Trophoblast cell (in vitro differentiated cells and primary cell): Measurements from ENCODE around the gene TMEM178B.

Experiments
- DNase-seq, 2 donors: peaks; one replicate each; pipeline ENCODE4 v3.0.0-alpha.2; 2016
- H2AFZ ChIP-seq: 2 replicates; pipeline ENCODE4 v1.6.1; 2013; ENCODE audit warnings: low read length, moderate library complexity, mild to moderate bottlenecking; ENCODE audit not compliant: insufficient read depth, poor library complexity
- H2AK5ac ChIP-seq: 2 replicates; pipeline ENCODE4 v1.6.1; 2013; ENCODE audit warnings: mild to moderate bottlenecking, low read length
- H2BK120ac ChIP-seq: 2 replicates; pipeline ENCODE4 v1.6.1; 2013; ENCODE audit warnings: low read length, mild to moderate bottlenecking, moderate library complexity; ENCODE audit not compliant: insufficient read depth, poor library complexity
- H2BK12ac ChIP-seq: 2 replicates; pipeline ENCODE4 v1.6.1; 2013; ENCODE audit warnings: mild to moderate bottlenecking, low read length, moderate library complexity
- H2BK5ac ChIP-seq: 2 replicates; pipeline ENCODE4 v1.6.1; 2013; ENCODE audit warnings: low read length, low read depth, moderate library complexity, mild to moderate bottlenecking; ENCODE audit not compliant: poor library complexity
- H3K14ac ChIP-seq: 2 replicates; pipeline ENCODE4 v1.6.1; 2013; ENCODE audit warnings: mild to moderate bottlenecking, low read length
- H3K18ac ChIP-seq: 2 replicates; pipeline ENCODE4 v1.6.1; 2013; ENCODE audit warnings: mild to moderate bottlenecking, low read length
- H3K23ac ChIP-seq: 2 replicates; pipeline ENCODE4 v1.6.1; 2013; ENCODE audit warnings: low read length
- H3K27ac ChIP-seq: 2 replicates; pipeline ENCODE4 v1.5.1; 2013; ENCODE audit warnings: low read depth, mild to moderate bottlenecking, inconsistent platforms, low read length, moderate library complexity
- H3K27me3 ChIP-seq: 2 replicates; pipeline ENCODE4 v1.6.1; 2013; ENCODE audit warnings: inconsistent platforms, mild to moderate bottlenecking, low read length, moderate library complexity; ENCODE audit not compliant: insufficient read depth
- H3K36me3 ChIP-seq, 2 experiments: 1 replicate in 1 of 2; 2 replicates in 1 of 2; pipeline ENCODE4 v1.6.1; 2013; ENCODE audit warnings: low read length in 2 of 2, mild to moderate bottlenecking in 2 of 2, moderate library complexity in 1 of 2; ENCODE audit not compliant: insufficient read depth in 2 of 2, control insufficient read depth in 1 of 2
- H3K4ac ChIP-seq: 2 replicates; pipeline ENCODE4 v1.6.1; 2013; ENCODE audit warnings: low read depth, mild to moderate bottlenecking, low read length, moderate library complexity
- H3K4me1 ChIP-seq, 2 experiments: 1 replicate in 1 of 2; 2 replicates in 1 of 2; pipeline ENCODE4 v1.6.1; 2013; ENCODE audit warnings: low read length in 2 of 2, mild to moderate bottlenecking in 2 of 2, moderate library complexity in 1 of 2; ENCODE audit not compliant: insufficient read depth in 2 of 2, control insufficient read depth in 1 of 2
- H3K4me2 ChIP-seq: 2 replicates; pipeline ENCODE4 v1.6.1; 2013; ENCODE audit warnings: inconsistent platforms, mild to moderate bottlenecking, low read length, moderate library complexity
- H3K4me3 ChIP-seq: 2 replicates; pipeline ENCODE4 v1.5.1; 2013; ENCODE audit warnings: mild to moderate bottlenecking, low read depth, low read length, inconsistent platforms
- H3K79me1 ChIP-seq: one replicate; pipeline ENCODE4 v1.6.1; 2013; ENCODE audit warnings: low read length
- H3K79me2 ChIP-seq: 2 replicates; pipeline ENCODE4 v1.6.1; 2013; ENCODE audit warnings: low read length, mild to moderate bottlenecking; ENCODE audit not compliant: control insufficient read depth, insufficient read depth, poor library complexity
- H3K9ac ChIP-seq: 2 replicates; pipeline ENCODE4 v1.6.1; 2013; ENCODE audit warnings: mild to moderate bottlenecking, low read length
- H3K9me3 ChIP-seq: 2 replicates; pipeline ENCODE4 v1.6.1; 2013; ENCODE audit warnings: low read depth, mild to moderate bottlenecking, control low read depth, inconsistent platforms, low read length; ENCODE audit not compliant: insufficient read depth
- H4K12ac ChIP-seq: 2 replicates; pipeline ENCODE4 v1.6.1; 2013; ENCODE audit warnings: low read depth, mild to moderate bottlenecking, low read length, moderate library complexity
- H4K8ac ChIP-seq: 2 replicates; pipeline ENCODE4 v1.6.1; 2013; ENCODE audit warnings: low read depth, mild to moderate bottlenecking, low read length, moderate library complexity
- H4K91ac ChIP-seq: one replicate; pipeline ENCODE4 v1.6.1; 2013; ENCODE audit warnings: low read depth, mild to moderate bottlenecking, low read length, moderate library complexity
- WGBS: extraction: QIAGEN DNeasy Blood & Tissue Kit; methylation state at CpG from one replicate; pipeline ENCODE4 v1.1.7; 2013; ENCODE audit warnings: missing lambda C conversion rate; ENCODE audit not compliant: insufficient read length, insufficient coverage; ENCODE audit errors: extremely low coverage; 5-methylcytosine and 5-hydroxymethylcytosine counted together

The TMEM178B gene

GRCh38 chr7:141264511-141264910 is 190.6 kb downstream of the TMEM178B start:
- Histone ChIP-seq H4K91ac (no peak overlapping the region), H4K12ac (no peak overlapping the region), H3K9me3 (no peaks in the 10 kb centered on the region), H4K8ac (no peak overlapping the region), H3K4me1 (no peaks in the 10 kb centered on the region), H2AFZ (no peak overlapping the region), H3K27ac (no peak overlapping the region), H3K27me3 (no peaks in the 10 kb centered on the region), H3K14ac (no peak overlapping the region), H3K18ac (no peak overlapping the region), H3K4me2 (no peak overlapping the region), H2AK5ac (no peak overlapping the region), H2BK120ac (no peak overlapping the region), H3K4ac (no peak overlapping the region), H3K4me3 (no peak overlapping the region), H2BK5ac (no peak overlapping the region), H3K79me1 (no peaks in the 10 kb centered on the region), H3K79me2 (no peaks in the 10 kb centered on the region), H3K23ac (no peak overlapping the region), H3K9ac (no peak overlapping the region), H3K36me3 (no peaks in the 10 kb centered on the region), H2BK12ac (no peak overlapping the region)
- DNase-seq: no peak
- WGBS: no CpG with 5 or more reads among the region's 2 CpGs

- Histone ChIP-seq H4K8ac (no peak overlapping the region), H3K9me3 (no peaks in the 10 kb centered on the region), H4K12ac (no peak overlapping the region), H2BK5ac (no peak overlapping the region), H3K79me1 (no peaks in the 10 kb centered on the region), H2AK5ac (no peak overlapping the region), H3K36me3 (no peaks in the 10 kb centered on the region), H3K18ac (no peak overlapping the region), H3K27ac (no peak overlapping the region), H3K9ac (no peak overlapping the region), H3K4ac (no peak overlapping the region), H3K79me2 (no peaks in the 10 kb centered on the region), H2BK120ac (no peak overlapping the region), H3K4me3 (no peak overlapping the region), H4K91ac (no peak overlapping the region), H3K14ac (no peak overlapping the region), H3K27me3 (no peaks in the 10 kb centered on the region), H3K23ac (no peak overlapping the region), H2AFZ (no peak overlapping the region), H3K4me2 (no peak overlapping the region), H3K4me1 (no peaks in the 10 kb centered on the region), H2BK12ac (no peak overlapping the region)
- no peak for DNase-seq
- no CpG with 5 or more reads among the region's 2 CpGs for WGBS
These were observed 191.8 kb downstream of the TMEM178B start for GRCh38 chr7:141265668-141266067.

DNA sequence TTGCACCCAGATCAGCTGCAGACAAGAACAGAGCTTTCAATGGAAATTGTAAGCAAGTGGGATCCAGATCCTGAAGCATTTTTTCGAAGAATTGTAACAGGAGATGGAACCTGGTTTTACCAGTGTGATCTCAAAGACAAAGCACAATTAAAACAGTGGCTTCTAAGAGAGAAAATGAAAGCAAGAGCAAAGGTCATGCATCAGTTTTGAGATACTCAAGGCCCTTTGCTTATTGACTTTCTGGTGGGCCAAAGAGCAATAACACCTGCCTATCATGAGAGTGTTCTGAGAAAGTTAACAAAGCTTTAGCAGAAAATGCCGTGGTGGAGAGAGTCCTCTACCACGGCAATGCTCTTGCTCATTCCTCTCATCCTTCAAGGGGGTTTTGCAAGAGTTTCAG is 194.8 kb downstream of the TMEM178B start:
- no peak overlapping the region for H3K9ac ChIP-seq
- H3K9me3 ChIP-seq: no peaks in the 10 kb centered on the region
- H3K23ac ChIP-seq: no peak overlapping the region
- H2BK12ac ChIP-seq: no peak overlapping the region
- H2AK5ac ChIP-seq: no peak overlapping the region
- H3K18ac ChIP-seq: no peak overlapping the region
- no peak overlapping the region for H2BK120ac ChIP-seq
- H3K27ac ChIP-seq: no peak overlapping the region
- H4K8ac ChIP-seq: no peak overlapping the region
- H2BK5ac ChIP-seq: no peak overlapping the region
- WGBS: no CpG with 5 or more reads among the region's 3 CpGs
- H3K4me3 ChIP-seq: no peak overlapping the region
- H3K4me1 ChIP-seq: no peaks in the 10 kb centered on the region
- H3K27me3 ChIP-seq: no peaks in the 10 kb centered on the region
- no peak overlapping the region for H4K12ac ChIP-seq
- no peak overlapping the region for H3K4me2 ChIP-seq
- no peaks in the 10 kb centered on the region for H3K79me1 ChIP-seq
- H3K4ac ChIP-seq: no peak overlapping the region
- no peak overlapping the region for H2AFZ ChIP-seq
- no peak overlapping the region for H3K14ac ChIP-seq
- H3K79me2 ChIP-seq: no peaks in the 10 kb centered on the region
- no peak overlapping the region for H4K91ac ChIP-seq
- H3K36me3 ChIP-seq: no peaks in the 10 kb centered on the region
- no peak for DNase-seq

- no peak overlapping the region for H2AFZ ChIP-seq
- no peaks in the 10 kb centered on the region for H3K9me3 ChIP-seq
- no peaks in the 10 kb centered on the region for H3K27me3 ChIP-seq
- no peak overlapping the region for H3K4me3 ChIP-seq
- H3K36me3 ChIP-seq: no peaks in the 10 kb centered on the region
- no peak overlapping the region for H3K23ac ChIP-seq
- no peaks in the 10 kb centered on the region for H3K4me1 ChIP-seq
- no peak overlapping the region for H3K14ac ChIP-seq
- H2AK5ac ChIP-seq: no peak overlapping the region
- H3K9ac ChIP-seq: no peak overlapping the region
- H2BK5ac ChIP-seq: no peak overlapping the region
- no peak overlapping the region for H4K12ac ChIP-seq
- H4K91ac ChIP-seq: no peak overlapping the region
- H3K4me2 ChIP-seq: no peak overlapping the region
- H2BK120ac ChIP-seq: no peak overlapping the region
- H3K18ac ChIP-seq: no peak overlapping the region
- no peaks in the 10 kb centered on the region for H3K79me2 ChIP-seq
- no peak overlapping the region for H2BK12ac ChIP-seq
- no peaks in the 10 kb centered on the region for H3K79me1 ChIP-seq
- WGBS: no CpG with 5 or more reads among the region's 4 CpGs
- no peak overlapping the region for H3K4ac ChIP-seq
- DNase-seq: no peak
- H3K27ac ChIP-seq: no peak overlapping the region
- H4K8ac ChIP-seq: no peak overlapping the region
These were observed 197.6 kb downstream of the TMEM178B start for GRCh38 chr7:141271451-141271850.
